ENCODE results near the gene ALG1L2.
"Not testable (repeated sequence)": the region's sequence is repeated elsewhere in the genome, so short reads cannot be mapped to it uniquely, and the experiment has no call there.

DNA sequence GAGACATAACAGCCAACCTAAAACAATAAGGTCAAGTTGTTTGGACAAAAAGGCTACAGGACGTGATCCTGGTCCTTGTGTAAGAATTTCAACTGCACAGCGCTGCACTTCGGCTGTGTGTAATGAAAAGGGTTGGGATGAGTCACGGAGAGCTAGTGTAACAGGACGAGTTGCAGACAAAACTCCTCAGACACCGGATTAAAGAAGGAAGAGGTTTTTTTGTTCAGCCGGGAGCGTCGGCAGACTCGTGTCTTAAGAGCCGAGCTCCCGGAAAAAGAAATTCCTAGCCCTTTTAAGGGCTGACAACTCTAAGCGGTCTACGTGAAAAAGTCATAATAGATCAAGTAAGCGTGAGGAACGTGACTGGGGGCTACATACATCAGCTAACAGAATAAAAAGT is 59.1 kb downstream of the ALG1L2 start:
- TF ChIP-seq EZH2phosphoT487 (conservative IDR thresholded peaks at IDR 0.05; ENCODE audit: low read length), result not testable (repeated sequence)
- TF ChIP-seq, protein P1, sequence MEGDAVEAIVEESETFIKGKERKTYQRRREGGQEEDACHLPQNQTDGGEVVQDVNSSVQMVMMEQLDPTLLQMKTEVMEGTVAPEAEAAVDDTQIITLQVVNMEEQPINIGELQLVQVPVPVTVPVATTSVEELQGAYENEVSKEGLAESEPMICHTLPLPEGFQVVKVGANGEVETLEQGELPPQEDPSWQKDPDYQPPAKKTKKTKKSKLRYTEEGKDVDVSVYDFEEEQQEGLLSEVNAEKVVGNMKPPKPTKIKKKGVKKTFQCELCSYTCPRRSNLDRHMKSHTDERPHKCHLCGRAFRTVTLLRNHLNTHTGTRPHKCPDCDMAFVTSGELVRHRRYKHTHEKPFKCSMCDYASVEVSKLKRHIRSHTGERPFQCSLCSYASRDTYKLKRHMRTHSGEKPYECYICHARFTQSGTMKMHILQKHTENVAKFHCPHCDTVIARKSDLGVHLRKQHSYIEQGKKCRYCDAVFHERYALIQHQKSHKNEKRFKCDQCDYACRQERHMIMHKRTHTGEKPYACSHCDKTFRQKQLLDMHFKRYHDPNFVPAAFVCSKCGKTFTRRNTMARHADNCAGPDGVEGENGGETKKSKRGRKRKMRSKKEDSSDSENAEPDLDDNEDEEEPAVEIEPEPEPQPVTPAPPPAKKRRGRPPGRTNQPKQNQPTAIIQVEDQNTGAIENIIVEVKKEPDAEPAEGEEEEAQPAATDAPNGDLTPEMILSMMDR (IDR thresholded peaks at IDR 0.05; ENCODE audit: insufficient read depth, low read length, poor library complexity, severe bottlenecking), result not testable (repeated sequence)
